Activated CD4-positive, alpha-beta T cell treated with anti-CD3 and anti-CD28 coated beads, Interleukin-2, Interleukin-4, amounts not matched to agents 100 ng/mL and 50 ng/mL, durations not matched to agents 16 hours and 8 hours (primary cell): Measurements from ENCODE around the gene DES.
A peak's percentile ranks its signal among the peaks of the same experiment; 100 is the strongest.

ENCODE experiments used
- DNase-seq: peaks from one replicate; pipeline ENCODE4 v3.0.0-alpha.2; 2020; ENCODE audit warnings: low spot score

DES gene

GRCh38 chr2:219419331-219420197 is 1.4 kb downstream of the DES start:
- no peak for DNase-seq

GRCh38 chr2:219420687-219421086 is 2.5 kb downstream of the DES start:
- no peak for DNase-seq

- DNase-seq = no peak
Measured at GRCh38 chr2:219421323-219421722, 3.1 kb downstream of the DES start.

- no peak for DNase-seq
Measured at GRCh38 chr2:219422952-219423534, 4.9 kb downstream of the DES start.

GRCh38 chr2:219423652-219424377 is 5.6 kb downstream of the DES start:
- no peak for DNase-seq

GRCh38 chr2:219425238-219426067 is 7.3 kb downstream of the DES start:
- no peak for DNase-seq

- DNase-seq = no peak
Measured at GRCh38 chr2:219426068-219426443, 7.9 kb downstream of the DES start.

GRCh38 chr2:219426534-219427136 is 8.5 kb downstream of the DES start:
- no peak for DNase-seq

DNA sequence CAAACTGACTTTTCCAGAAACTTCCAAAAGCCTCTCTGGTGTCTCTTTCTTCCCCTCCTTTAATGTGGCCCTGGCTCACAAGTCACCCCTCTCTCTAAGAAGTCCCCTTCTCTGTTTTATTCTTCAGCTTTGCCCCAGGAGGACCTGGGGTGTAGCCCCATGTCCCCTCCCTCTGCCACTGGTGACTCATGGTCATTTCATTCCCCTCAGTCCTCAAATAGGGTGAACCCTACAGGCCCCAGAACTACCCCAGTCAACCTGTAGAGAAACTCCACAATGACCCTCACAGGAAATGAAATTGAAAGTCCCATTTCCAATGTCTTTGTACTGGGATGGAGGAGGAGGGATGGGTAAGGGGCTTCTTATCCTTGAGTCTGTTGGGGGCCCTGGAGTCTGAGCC is 10.3 kb downstream of the DES start:
- DNase-seq = no peak

GRCh38 chr2:219429958-219430606 is 11.9 kb downstream of the DES start:
- DNase-seq = no peak

- no peak for DNase-seq
Measured at GRCh38 chr2:219430633-219431615, 12.7 kb downstream of the DES start.

- peak; percentile 40 for DNase-seq
Measured at GRCh38 chr2:219433666-219434467, 15.7 kb downstream of the DES start.

DNA sequence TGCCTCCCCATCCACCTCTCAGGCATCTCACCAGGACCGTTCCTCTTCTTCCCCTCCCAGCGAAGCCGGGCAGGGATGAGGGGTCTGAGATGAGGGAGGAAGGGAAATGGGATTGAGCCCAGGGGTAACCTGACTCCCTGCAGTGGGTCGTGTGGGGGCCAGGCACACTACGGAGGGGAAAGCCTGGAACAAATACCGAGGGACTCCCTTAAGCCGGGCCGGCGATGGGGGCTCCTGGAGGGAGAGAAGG is 16.2 kb downstream of the DES start:
- DNase-seq = no peak

DNA sequence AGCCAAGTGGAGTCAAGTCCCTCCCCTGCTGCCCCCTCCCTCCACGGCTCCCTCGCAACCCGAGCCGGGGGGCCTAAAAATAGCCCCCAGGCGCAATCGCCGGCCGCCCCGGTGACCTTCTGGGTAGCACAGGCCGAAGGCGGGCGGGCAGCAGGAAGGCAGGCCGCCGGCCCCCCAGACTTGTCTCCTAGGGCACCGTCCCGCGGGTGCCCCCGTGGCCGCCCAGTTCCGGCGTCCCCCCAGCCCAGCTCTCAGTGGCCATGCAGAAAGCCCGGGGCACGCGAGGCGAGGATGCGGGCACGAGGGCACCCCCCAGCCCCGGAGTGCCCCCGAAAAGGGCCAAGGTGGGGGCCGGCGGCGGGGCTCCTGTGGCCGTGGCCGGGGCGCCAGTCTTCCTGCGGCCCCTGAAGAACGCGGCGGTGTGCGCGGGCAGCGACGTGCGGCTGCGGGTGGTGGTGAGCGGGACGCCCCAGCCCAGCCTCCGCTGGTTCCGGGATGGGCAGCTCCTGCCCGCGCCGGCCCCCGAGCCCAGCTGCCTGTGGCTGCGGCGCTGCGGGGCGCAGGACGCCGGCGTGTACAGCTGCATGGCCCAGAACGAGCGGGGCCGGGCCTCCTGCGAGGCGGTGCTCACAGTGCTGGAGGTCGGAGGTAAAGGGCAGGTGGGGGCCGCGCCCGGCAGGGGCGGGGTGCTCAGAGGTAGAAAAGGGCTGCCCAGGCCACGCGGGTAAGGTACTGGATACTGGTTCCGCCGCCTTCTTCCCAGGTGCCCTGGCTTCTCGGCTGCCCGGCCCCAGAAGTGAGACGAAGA is 16.7 kb downstream of the DES start, which contains the start of gene SPEG:
SPEG (plus strand) TSS at position 126 of the 808 bp plus-strand sequence; CDS start at position 261, 135 bp downstream.
- DNase-seq = no peak

GRCh38 chr2:219435701-219436100 is 17.5 kb downstream of the DES start:
- DNase-seq = no peak

DNA sequence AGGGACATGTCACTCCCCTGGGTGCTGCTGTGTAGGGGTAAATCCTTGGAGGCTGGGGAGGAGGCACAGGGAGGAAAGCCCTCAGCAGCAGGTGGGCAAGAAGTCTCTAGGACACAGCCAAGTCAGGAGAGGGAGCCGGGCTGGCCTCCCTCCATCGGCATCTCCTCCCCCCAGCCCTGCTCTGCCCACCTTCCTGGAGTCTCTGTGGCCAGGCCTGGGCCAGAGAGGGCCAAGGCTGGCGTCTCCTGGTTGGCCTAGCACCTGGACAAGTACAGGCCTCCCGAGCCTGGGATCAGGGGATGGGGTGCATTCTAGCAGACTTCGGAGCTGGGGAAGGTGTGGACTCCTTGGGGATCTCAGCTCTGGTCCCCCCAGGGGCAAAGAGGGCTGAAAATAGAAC is 18.3 kb downstream of the DES start:
- DNase-seq = no peak

GRCh38 chr2:219437141-219437540 is 19.0 kb downstream of the DES start:
- no peak for DNase-seq

GRCh38 chr2:219437690-219438206 is 19.6 kb downstream of the DES start:
- DNase-seq = no peak
